Measurements from ENCODE around the gene GAB2. TPM values are rescaled to one million over a fixed set of nuclear protein-coding genes. Genes with fewer than 3 reads are reported as not detected.

GAB2 gene
- total and polyA plus RNA-seq, 10 of the 15 experiments (the other 5 are each of a cell fraction or from before 2014, with no cell fraction given), result 0.69 to 12.6 (median 3.8) TPM

- ChIA-PET RAD21 (ENCODE audit: unreplicated experiment) (no interaction called here), POLR2A (no interaction called here), CTCF (interaction anchor here (2.2 kb wide), 1 partner anchor 26 kb away, joined by 10 read pairs; no protein-coding TSS in a partner anchor), SMC1A (ENCODE audit: uncharacterized antibody, unreplicated experiment) (no interaction called here)
- Histone ChIP-seq H3K9ac (ENCODE audit: control insufficient read depth, insufficient read depth, low read length) (no peak overlapping the region), H3K36me3 (ENCODE audit: control insufficient read depth in 2 of 2, insufficient read depth in 2 of 2, low read length in 1 of 2) (no peaks in the 10 kb centered on the region), H2AFZ (ENCODE audit: control insufficient read depth, low read depth, low read length) (no peak overlapping the region), H4K20me1 (ENCODE audit: control insufficient read depth, insufficient read depth) (no peaks in the 10 kb centered on the region), H3K27me3 (replicated peaks in 1 of 2; ENCODE audit: control insufficient read depth in 2 of 2, insufficient read depth in 2 of 2, low read length in 1 of 2) (no peaks in the 10 kb centered on the region), H3K27ac (ENCODE audit: control insufficient read depth, insufficient read depth) (no peak overlapping the region), H3K79me2 (ENCODE audit: control insufficient read depth, insufficient read depth, low read length) (no peaks in the 10 kb centered on the region), H3K9me3 (replicated peaks; ENCODE audit: control insufficient read depth, insufficient read depth, low read length) (no peaks in the 10 kb centered on the region), H3K4me3 (no peak overlapping the region), H3K4me2 (ENCODE audit: control insufficient read depth, insufficient read depth) (no peak overlapping the region), H3K4me1 (ENCODE audit: control insufficient read depth, insufficient read depth, low read length) (no peaks in the 10 kb centered on the region)
- intact Hi-C loops (cut with micrococcal nuclease; ENCODE audit: unreplicated experiment), result no loop called here
- no peak for DNase-seq (ENCODE audit: low read depth, low spot score)
- in situ Hi-C loops (cut with MboI), result no loop called here
- 83% methylated on average over 4 of the region's 4 CpGs for WGBS (ENCODE audit: insufficient coverage, insufficient replicate concordance, low lambda C conversion rate, missing lambda C conversion rate)
- no TSS peak for BruUV-seq (replicated peaks)
- no peak for TF ChIP-seq PAX8 (IDR thresholded peaks at IDR 0.05)
- no peak for TF ChIP-seq HSF1 (IDR thresholded peaks at IDR 0.05; ENCODE audit: low read depth, low read length)
- no peak for TF ChIP-seq CREM (IDR thresholded peaks at IDR 0.05; ENCODE audit: low read depth)
- no peak for TF ChIP-seq MTA2 (IDR thresholded peaks at IDR 0.05; ENCODE audit: low read depth)
- TF ChIP-seq IRF4 (IDR thresholded peaks at IDR 0.05; ENCODE audit: low read depth, low read length), result no peak
- no peak for TF ChIP-seq ATF3 (IDR thresholded peaks at IDR 0.05; ENCODE audit: borderline replicate concordance, extremely low read depth, low read depth, low read length)
- no peak for TF ChIP-seq RAD51 (IDR thresholded peaks at IDR 0.05)
- no peak for TF ChIP-seq ZNF592 (IDR thresholded peaks at IDR 0.05)
- no peak for FAIRE-seq
- no peak for ATAC-seq
Measured at GRCh38 chr11:78253797-78254196, 163.8 kb downstream of the GAB2 start.
